Retina (tissue), 1 donor: ENCODE measurements around the gene KRTAP9-6.
"Not testable (repeated sequence)": the region's sequence is repeated elsewhere in the genome, so short reads cannot be mapped to it uniquely, and the experiment has no call there.

Source experiments
- DNase-seq: peaks from one replicate; pipeline ENCODE4 v3.0.0-alpha.2; 2016

KRTAP9-6 gene

GRCh38 chr17:41271858-41272257 lies 6.7 kb downstream of the KRTAP9-6 start:
- DNase-seq, result no peak

GRCh38 chr17:41275648-41276190 lies 10.5 kb downstream of the KRTAP9-6 start, which contains the start of gene KRTAP9-7:
TSS of gene KRTAP9-7 (plus strand) at chr17:41275698. CDS start at chr17:41275698, 0 bp downstream.
- not testable (repeated sequence) for DNase-seq

- no peak for DNase-seq
Measured at GRCh38 chr17:41278176-41278955, 13.2 kb downstream of the KRTAP9-6 start.

- no peak for DNase-seq
Measured at GRCh38 chr17:41284043-41284442, 18.9 kb downstream of the KRTAP9-6 start.

- no peak for DNase-seq
Measured at GRCh38 chr17:41284546-41284945, 19.4 kb downstream of the KRTAP9-6 start.

GRCh38 chr17:41287050-41287449 lies 21.9 kb downstream of the KRTAP9-6 start:
- no peak for DNase-seq

- no peak for DNase-seq
Measured at GRCh38 chr17:41294016-41294415, 28.8 kb downstream of the KRTAP9-6 start.

GRCh38 chr17:41296846-41297245 lies 31.7 kb downstream of the KRTAP9-6 start:
- no peak for DNase-seq

- no peak for DNase-seq
Measured at GRCh38 chr17:41298458-41299135, 33.4 kb downstream of the KRTAP9-6 start.

GRCh38 chr17:41301204-41301790 lies 36.1 kb downstream of the KRTAP9-6 start:
- no peak for DNase-seq

- DNase-seq, result no peak
Measured at GRCh38 chr17:41301916-41302901, 37.0 kb downstream of the KRTAP9-6 start, which contains the start of gene KRTAP29-1. TSS of gene KRTAP29-1 (minus strand) at chr17:41302851. CDS start at chr17:41302851, 0 bp downstream.

- DNase-seq, result no peak
Measured at GRCh38 chr17:41302981-41303380, 37.8 kb downstream of the KRTAP9-6 start.

- DNase-seq, result no peak
Measured at GRCh38 chr17:41304091-41304490, 38.9 kb downstream of the KRTAP9-6 start.

GRCh38 chr17:41307647-41308046 lies 42.5 kb downstream of the KRTAP9-6 start:
- DNase-seq, result no peak

- no peak for DNase-seq
Measured at GRCh38 chr17:41308251-41308917, 43.2 kb downstream of the KRTAP9-6 start.

GRCh38 chr17:41308918-41309359 lies 43.8 kb downstream of the KRTAP9-6 start, which contains the start of gene KRTAP16-1:
TSS of gene KRTAP16-1 (minus strand) at chr17:41309309. CDS start at chr17:41309253, 56 bp downstream.
- no peak for DNase-seq

GRCh38 chr17:41311111-41311510 lies 45.9 kb downstream of the KRTAP9-6 start:
- DNase-seq, result no peak

- DNase-seq, result no peak
Measured at GRCh38 chr17:41315204-41315794, 50.1 kb downstream of the KRTAP9-6 start, which contains the start of gene KRTAP17-1. TSS of gene KRTAP17-1 (minus strand) at chr17:41315710. CDS start at chr17:41315650, 60 bp downstream.
